Cerebellar cortex (tissue), 1 donor: ENCODE measurements around the gene EPB41.
"Not testable (repeated sequence)": the region's sequence is repeated elsewhere in the genome, so short reads cannot be mapped to it uniquely, and the experiment has no call there.

Experiments
- DNase-seq: peaks from one replicate; pipeline ENCODE4 v3.0.0-alpha.2; 2015; ENCODE audit warnings: low spot score

EPB41 gene

GRCh38 chr1:29052100-29052499, 137.7 kb downstream of the EPB41 start:
- no peak for DNase-seq

- no peak for DNase-seq
Observed at GRCh38 chr1:29052941-29053340, 138.6 kb downstream of the EPB41 start.

DNA sequence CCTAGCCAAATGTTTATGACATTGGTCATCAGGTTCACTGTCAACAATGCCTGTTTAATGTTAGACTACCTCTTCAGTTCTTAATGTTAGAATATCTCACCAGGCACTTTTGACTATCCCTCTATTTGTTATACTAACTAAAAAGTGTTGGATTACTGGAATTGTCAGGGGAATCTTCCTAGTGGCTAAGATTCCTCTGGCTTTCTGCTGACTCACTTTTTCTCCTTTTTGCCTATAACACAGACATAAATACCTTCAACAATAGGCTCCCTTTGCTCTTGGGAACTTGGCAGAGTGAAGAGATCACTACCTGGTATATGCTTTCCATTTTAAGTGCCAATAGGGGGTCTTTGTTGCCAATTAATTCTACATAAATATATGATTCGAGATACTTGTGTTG, 140.8 kb downstream of the EPB41 start:
- no peak for DNase-seq

DNA sequence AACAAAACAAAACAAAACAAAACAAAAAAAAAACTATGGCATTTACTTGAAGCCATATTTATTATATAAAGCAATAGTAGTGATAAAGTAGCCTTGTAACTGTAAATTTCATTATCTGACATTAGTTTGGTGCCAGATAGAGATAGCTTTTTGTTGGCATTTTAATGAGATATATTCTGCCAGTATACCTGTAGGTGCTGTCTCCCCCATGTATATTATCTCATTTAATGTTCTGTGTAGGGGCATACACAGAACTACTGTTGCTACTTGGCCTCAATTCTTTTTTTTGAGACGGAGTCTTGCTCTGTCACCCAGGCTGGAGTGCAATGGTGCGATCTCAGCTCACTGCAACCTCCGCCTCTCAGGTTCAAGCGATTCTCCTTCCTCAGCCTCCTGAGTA, 141.9 kb downstream of the EPB41 start:
- no peak for DNase-seq

- no peak for DNase-seq
Observed at GRCh38 chr1:29057700-29058099, 143.3 kb downstream of the EPB41 start.

GRCh38 chr1:29062157-29062942, 148.0 kb downstream of the EPB41 start:
- no peak for DNase-seq

- no peak for DNase-seq
Observed at GRCh38 chr1:29064064-29064463, 149.7 kb downstream of the EPB41 start.

- no peak for DNase-seq
Observed at GRCh38 chr1:29077155-29077554, 162.8 kb downstream of the EPB41 start.

- DNase-seq: not testable (repeated sequence)
Observed at GRCh38 chr1:29079916-29080629, 165.7 kb downstream of the EPB41 start.

DNA sequence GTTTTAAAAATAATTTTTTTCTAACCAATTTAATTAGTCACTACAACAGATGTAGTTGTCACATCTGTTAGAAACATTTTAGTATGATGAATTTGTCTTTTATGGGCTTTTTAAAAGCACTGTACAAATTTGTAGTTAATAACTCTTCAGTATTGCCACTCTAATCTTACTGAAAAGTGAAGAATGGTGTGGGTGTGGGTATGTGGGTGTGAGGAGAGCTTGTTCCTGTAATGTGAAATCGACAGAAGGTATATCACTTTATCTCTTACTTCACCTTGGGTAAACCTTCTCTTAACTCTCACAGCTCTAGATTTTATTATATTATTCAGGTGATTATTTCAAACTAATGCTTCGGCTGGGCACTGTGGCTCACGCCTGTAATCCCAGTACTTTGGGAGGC, 166.8 kb downstream of the EPB41 start:
- no peak for DNase-seq

GRCh38 chr1:29082519-29082918, 168.2 kb downstream of the EPB41 start:
- DNase-seq: no peak

- no peak for DNase-seq
Observed at GRCh38 chr1:29083317-29084195, 169.2 kb downstream of the EPB41 start.

- no peak for DNase-seq
Observed at GRCh38 chr1:29084196-29084521, 169.8 kb downstream of the EPB41 start.

DNA sequence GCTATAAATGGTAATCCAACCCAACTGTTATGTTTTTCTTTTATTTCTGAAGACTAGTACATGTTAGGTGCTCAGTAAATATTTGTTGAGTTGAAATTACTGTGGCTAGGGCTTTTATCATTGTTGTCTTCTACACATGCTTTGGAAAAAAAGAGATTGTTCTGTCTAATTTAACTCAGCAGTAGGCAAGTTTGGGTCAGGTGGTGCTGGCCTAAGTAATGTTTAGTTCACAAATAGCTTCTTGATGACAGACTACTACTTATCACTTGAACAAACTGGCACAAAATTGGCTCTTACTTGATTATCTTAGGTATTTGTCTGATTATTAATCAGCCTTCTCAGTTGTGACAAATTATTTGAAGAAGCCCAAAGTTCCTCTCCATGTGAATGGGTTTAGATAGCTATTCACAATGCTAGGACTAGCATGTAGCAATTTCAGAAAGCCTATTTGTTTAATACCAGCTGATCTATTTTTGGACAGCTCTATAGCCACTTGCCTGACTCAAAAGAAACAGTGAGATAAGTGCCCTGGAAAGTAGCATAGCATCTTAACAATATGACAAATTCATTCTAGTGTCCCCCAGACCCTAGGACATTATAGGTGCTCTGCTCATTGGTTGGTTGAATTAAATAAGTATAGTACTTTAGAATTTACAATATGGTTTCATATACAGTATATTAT, 176.7 kb downstream of the EPB41 start:
- DNase-seq: no peak

- not testable (repeated sequence) for DNase-seq
Observed at GRCh38 chr1:29092704-29093103, 178.3 kb downstream of the EPB41 start.

DNA sequence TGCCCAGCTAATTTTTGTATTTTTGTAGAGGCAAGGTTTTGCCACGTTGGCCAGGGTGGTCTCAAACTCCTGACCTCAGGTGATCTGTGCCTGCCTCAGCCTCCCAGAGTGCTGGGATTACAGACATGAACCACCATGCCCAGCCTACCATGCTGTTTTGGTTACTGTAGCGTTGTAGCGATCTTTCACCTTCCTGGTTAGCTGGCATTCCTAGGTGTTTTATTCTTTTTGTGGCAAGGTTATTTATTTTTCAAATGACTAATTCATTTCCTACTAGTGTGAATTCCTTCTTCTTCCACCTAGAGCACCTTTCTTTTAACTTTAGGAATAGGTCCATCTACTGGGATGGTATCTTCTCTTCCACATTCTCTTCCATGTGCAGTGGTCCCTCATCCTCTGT, 180.1 kb downstream of the EPB41 start:
- no peak for DNase-seq

GRCh38 chr1:29094954-29095353, 180.6 kb downstream of the EPB41 start:
- no peak for DNase-seq

DNA sequence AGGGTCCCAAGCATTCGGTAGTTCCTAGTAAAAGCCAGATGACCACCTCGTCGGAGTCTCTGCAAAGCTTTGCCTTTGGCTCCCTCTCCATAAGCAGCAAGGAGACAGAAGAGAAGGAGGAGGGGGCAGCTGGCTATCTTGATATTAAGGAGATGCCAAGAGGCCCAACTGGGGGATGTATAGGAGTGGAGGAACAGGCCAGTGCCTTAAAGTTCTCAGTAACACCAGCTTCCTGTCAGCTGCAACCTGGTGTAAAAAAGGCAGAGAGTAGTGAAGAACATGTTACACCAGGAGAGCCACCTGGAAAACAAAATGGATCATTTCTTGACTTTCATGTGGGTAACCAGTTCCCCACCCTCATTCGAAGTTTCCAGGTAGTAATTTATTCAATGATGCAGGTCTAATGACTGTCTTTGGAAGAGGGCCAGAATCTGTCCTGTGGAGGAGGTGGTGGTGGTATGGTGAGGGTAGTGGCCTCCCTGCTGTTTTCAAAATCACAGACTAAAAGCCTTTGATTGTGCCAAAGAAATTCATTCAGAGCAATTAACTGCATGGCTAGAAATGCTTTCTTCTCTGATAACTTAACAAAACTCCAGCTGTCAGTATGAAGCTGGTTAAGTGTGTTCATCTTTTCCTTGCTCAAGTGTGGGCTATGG, 182.0 kb downstream of the EPB41 start:
- DNase-seq: no peak

DNA sequence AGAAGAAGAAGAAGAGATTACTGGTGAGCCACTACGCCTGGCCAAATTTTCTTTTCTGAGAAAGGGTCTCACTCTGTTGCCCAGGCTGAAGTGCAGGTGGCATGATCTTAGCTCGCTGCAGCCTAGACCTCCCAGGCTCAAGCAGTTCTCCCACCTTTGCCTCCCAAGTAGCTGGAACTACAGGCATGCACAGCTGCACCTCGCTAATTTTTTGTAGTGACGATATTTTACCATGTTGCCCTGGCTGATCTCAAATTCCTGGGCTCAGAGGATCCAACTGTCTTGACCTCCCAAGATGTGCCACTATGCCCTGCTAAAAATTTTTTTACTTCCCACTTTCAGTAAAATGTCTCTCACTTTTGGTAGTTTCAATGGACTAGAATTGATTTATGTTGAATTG, 184.9 kb downstream of the EPB41 start:
- DNase-seq: no peak

GRCh38 chr1:29100487-29100886, 186.1 kb downstream of the EPB41 start:
- no peak for DNase-seq

DNA sequence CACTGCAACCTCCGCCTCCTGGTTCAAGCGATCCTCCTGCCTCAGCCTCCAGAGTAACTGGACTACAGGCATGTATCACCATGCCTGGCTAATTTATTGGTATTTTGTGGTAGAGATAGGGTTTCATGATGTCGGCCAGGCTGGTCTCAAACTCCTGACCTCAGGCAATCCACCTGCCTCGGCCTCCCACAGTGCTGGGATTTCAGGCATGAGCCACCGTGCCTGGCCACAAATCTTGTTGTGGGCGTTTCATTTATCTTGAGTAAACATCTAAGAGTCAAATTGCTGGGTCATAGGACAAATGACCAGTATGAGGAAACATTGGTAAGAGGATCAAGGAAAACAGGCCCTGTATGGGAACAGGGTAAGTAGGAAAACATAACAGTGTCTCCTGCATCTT, 191.5 kb downstream of the EPB41 start:
- DNase-seq: no peak

DNA sequence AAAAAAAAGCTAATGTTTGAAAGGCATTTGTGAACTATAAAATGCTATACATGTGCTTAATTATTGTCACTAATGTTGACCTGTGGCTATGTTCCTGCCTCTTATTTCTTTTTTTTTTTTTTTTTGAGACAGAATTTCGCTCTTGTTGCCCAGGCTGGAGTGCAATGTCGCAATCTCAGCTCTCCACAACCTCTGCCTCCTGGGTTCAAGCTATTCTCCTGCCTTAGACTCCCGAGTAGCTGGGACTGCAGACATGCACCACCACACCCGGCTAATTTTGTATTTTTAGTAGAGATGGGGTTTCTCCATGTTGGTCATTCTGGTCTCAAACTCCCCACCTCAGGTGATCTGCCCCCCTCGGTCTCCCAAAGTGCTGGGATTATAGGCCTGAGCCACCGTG, 193.7 kb downstream of the EPB41 start:
- not testable (repeated sequence) for DNase-seq
